K562 (cell line): ENCODE measurements around the gene PIF1. TPM values are rescaled to one million over a fixed set of nuclear protein-coding genes. Genes with fewer than 3 reads are reported as not detected.

Source experiments
- ATAC-seq: fragments of 200-7000 bp; cut with Tn5 transposase; 3 replicates; pipeline ENCODE4 v1.9.1; 2020; ENCODE audit warnings: moderate library complexity
- BruUV-seq: library from RNA; stranded (reverse); fragments of 400-500 nt; replicated peaks from 2 replicates; lab custom pipeline; 2021; lab: Mats Ljungman, UMichigan
- CTCF ChIA-PET: fragments of 300-600 bp; formaldehyde crosslinking; extraction: SDS; loops from one replicate; lab custom pipeline; 2021; ENCODE audit warnings: low intra/inter-chr PET ratio; lab: Yijun Ruan, JAX
- POLR2A ChIA-PET: fragments of 300-600, 350-650 bp; sonication (Branson Sonifier 250); formaldehyde crosslinking; extraction: SDS; loops from one replicate; lab custom pipeline; 2021; ENCODE audit warnings: antibody characterized with exemption, inconsistent platforms; lab: Yijun Ruan, JAX
- DNase-seq, 4 experiments: peaks; one replicate each; pipeline versions ENCODE4 v3.0.0 to v3.0.0-alpha.2; 2011 to 2018; ENCODE audit warnings: low spot score in 3 of 4, mixed read lengths in 3 of 4; ENCODE audit errors: extremely low read depth in 1 of 4
- FAIRE-seq: peaks from 2 replicates; lab custom pipeline; 2011; peaks lifted over from hg19 to GRCh38; lab: Jason Lieb, UNC
- H2AFZ ChIP-seq: 2 replicates; pipeline ENCODE4 v1.6.0; 2011; ENCODE audit warnings: low read depth, low read length, control low read depth, inconsistent platforms
- H3K27ac ChIP-seq: fragments of 200-600 bp; 3 replicates; pipeline ENCODE4 v1.8.0; 2011; ENCODE audit warnings: low read depth, mild to moderate bottlenecking, control low read depth, inconsistent platforms, low read length, moderate library complexity, mixed read lengths; ENCODE audit errors: extremely low read depth
- H3K27me3 ChIP-seq, 2 experiments: fragments of 300-600 bp in 1 of 2; 2 replicates in 1 of 2; 3 replicates in 1 of 2; pipeline versions ENCODE4 v1.6.0 to v1.8.0; 2011; ENCODE audit warnings: inconsistent platforms in 2 of 2, low read length in 2 of 2, mild to moderate bottlenecking in 1 of 2, mixed read lengths in 1 of 2, moderate library complexity in 1 of 2; ENCODE audit not compliant: control insufficient read depth in 2 of 2, insufficient read depth in 2 of 2
- H3K36me3 ChIP-seq: fragments of 300-600 bp; 3 replicates; pipeline ENCODE4 v1.8.0; 2011; ENCODE audit warnings: mild to moderate bottlenecking, low read length, inconsistent platforms; ENCODE audit not compliant: control insufficient read depth, insufficient read depth
- H3K4me1 ChIP-seq, 2 experiments: fragments of 200-600 bp in 1 of 2; replicated peaks in 1 of 2; 2 replicates in 1 of 2; 3 replicates in 1 of 2; pipeline versions ENCODE4 v1.5.1 to v1.8.0; 2011; ENCODE audit warnings: inconsistent platforms in 2 of 2, low read length in 2 of 2, mild to moderate bottlenecking in 1 of 2, mixed read lengths in 1 of 2, moderate library complexity in 1 of 2; ENCODE audit not compliant: control insufficient read depth in 2 of 2, insufficient read depth in 2 of 2
- H3K4me2 ChIP-seq: 2 replicates; pipeline ENCODE4 v1.6.1; 2011; ENCODE audit warnings: low read length, control low read depth, inconsistent platforms, mixed read lengths; ENCODE audit not compliant: insufficient read depth
- H3K4me3 ChIP-seq: fragments of 200-600 bp; sonication (generic), shearing (Covaris generic); 2 replicates; pipeline ENCODE4 v1.5.1; 2016; ENCODE audit warnings: control low read depth, inconsistent platforms
- H3K79me2 ChIP-seq: fragments of 200-600 bp; 3 replicates; pipeline ENCODE4 v1.8.0; 2011; ENCODE audit warnings: low read length, inconsistent platforms; ENCODE audit not compliant: control insufficient read depth, insufficient read depth
- H3K9ac ChIP-seq, 2 experiments: 2 replicates each; pipeline versions ENCODE4 v1.6.0 to v1.6.1; 2011; ENCODE audit warnings: low read depth in 2 of 2, low read length in 2 of 2, control low read depth in 1 of 2, inconsistent platforms in 1 of 2, mild to moderate bottlenecking in 1 of 2, mixed read lengths in 1 of 2; ENCODE audit not compliant: insufficient read depth in 1 of 2
- H3K9me1 ChIP-seq: one replicate; pipeline ENCODE4 v1.6.0; 2011; ENCODE audit warnings: inconsistent platforms, mild to moderate bottlenecking, low read length, moderate library complexity; ENCODE audit not compliant: control insufficient read depth, insufficient read depth
- H3K9me3 ChIP-seq: replicated peaks from 2 replicates; pipeline ENCODE4 v1.5.1; 2011; ENCODE audit warnings: low read depth, low read length, inconsistent platforms; ENCODE audit not compliant: control insufficient read depth, insufficient read depth
- H4K20me1 ChIP-seq: replicated peaks from 2 replicates; pipeline ENCODE4 v1.6.1; 2011; ENCODE audit warnings: low read length, inconsistent platforms, mixed read lengths; ENCODE audit not compliant: control insufficient read depth, insufficient read depth
- CTBP1 ChIP-seq: fragments of 450-650 bp; IDR thresholded peaks from 2 replicates; pipeline ENCODE4 v1.6.1; 2016; ENCODE audit warnings: borderline replicate concordance
- FOXJ2 ChIP-seq: fragments of 200-800 bp; sonication (Bioruptor generic); IDR thresholded peaks from 2 replicates; pipeline ENCODE4 v1.6.1; 2016; ENCODE audit warnings: missing genetic modification characterization, missing compliant biosample characterization
- HNRNPL ChIP-seq: fragments of 200-400 bp; formaldehyde crosslinking; IDR thresholded peaks from 2 replicates; pipeline ENCODE4 v1.6.1; 2017; ENCODE audit warnings: low read depth, mild to moderate bottlenecking, low read length
- HNRNPUL1 ChIP-seq: fragments of 200-400 bp; formaldehyde crosslinking; IDR thresholded peaks from 2 replicates; pipeline ENCODE4 v1.6.1; 2017; ENCODE audit warnings: low read length
- MAZ ChIP-seq, 2 experiments: fragments of 450-650 bp in 1 of 2; sonication (generic) in 1 of 2; formaldehyde crosslinking; IDR thresholded peaks in 1 of 2; conservative IDR thresholded peaks in 1 of 2; 2 replicates each; pipeline versions ENCODE4 v1.4.0 to v1.5.0; 2020; ENCODE audit warnings: mild to moderate bottlenecking in 1 of 2, missing genetic modification reagents in 1 of 2
- NEUROD1 ChIP-seq: fragments of 150-350 bp; IDR thresholded peaks from 2 replicates; pipeline ENCODE4 v1.6.1; 2014; ENCODE audit warnings: borderline replicate concordance, low read length, low read depth; ENCODE audit not compliant: partially characterized antibody
- NFIX ChIP-seq: fragments of 250-450 bp; sonication (Bioruptor Pico); IDR thresholded peaks from 2 replicates; pipeline ENCODE4 v1.4.0; 2020; ENCODE audit warnings: low read depth, mild to moderate bottlenecking, moderate library complexity
- NRF1 ChIP-seq, 2 experiments: fragments of 450-650 bp; IDR thresholded peaks in 1 of 2; conservative IDR thresholded peaks in 1 of 2; 2 replicates each; pipeline ENCODE4 v1.6.1; 2014; ENCODE audit warnings: mild to moderate bottlenecking in 2 of 2
- PKNOX1 ChIP-seq: fragments of 450-650 bp; IDR thresholded peaks from 2 replicates; pipeline ENCODE4 v1.6.1; 2016
- RNF219 ChIP-seq: fragments of 250-450 bp; sonication (Bioruptor Pico); IDR thresholded peaks from 2 replicates; pipeline ENCODE4 v1.5.0; 2022; ENCODE audit warnings: mild to moderate bottlenecking
- RUNX1 ChIP-seq: sonication (generic); IDR thresholded peaks from 2 replicates; pipeline ENCODE4 v1.6.1; 2016; ENCODE audit warnings: antibody characterized with exemption, low read depth
- SOX6 ChIP-seq: fragments of 450-650 bp; IDR thresholded peaks from 2 replicates; pipeline ENCODE4 v1.6.1; 2014; ENCODE audit warnings: mild to moderate bottlenecking
- TRIM24 ChIP-seq, 2 experiments: fragments of 450-650 bp; IDR thresholded peaks; 2 replicates each; pipeline ENCODE4 v1.6.1; 2016
- XRCC5 ChIP-seq: fragments of 200-400 bp; formaldehyde crosslinking; IDR thresholded peaks from 2 replicates; pipeline ENCODE4 v1.6.1; 2017; ENCODE audit warnings: low read depth, mild to moderate bottlenecking, low read length
- ZBTB5 ChIP-seq: fragments of 450-650 bp; IDR thresholded peaks from 2 replicates; pipeline ENCODE4 v1.6.1; 2017; ENCODE audit warnings: antibody characterized with exemption
- ZNF41 ChIP-seq: fragments of 250-450 bp; sonication (Bioruptor Pico); conservative IDR thresholded peaks from 2 replicates; pipeline ENCODE4 v1.4.0; 2020; ENCODE audit warnings: mild to moderate bottlenecking
- WGBS: fragments of 100-300 bp; shearing (Covaris generic); methylation state at CpG from one replicate; pipeline ENCODE4 v1.1.6; 2016; ENCODE audit warnings: low coverage, mixed read lengths; ENCODE audit not compliant: insufficient coverage; ENCODE audit errors: missing lambda C conversion rate; 5-methylcytosine and 5-hydroxymethylcytosine counted together
- in situ Hi-C: fragments of 300-500 bp; cut with MboI; formaldehyde crosslinking; loops from 4 replicates; pipeline ENCODE4 v1.15.0; 2018; ENCODE audit warnings: inconsistent platforms, mixed read lengths
- intact Hi-C: fragments of 100-400 bp; cut with micrococcal nuclease; formaldehyde crosslinking; loops from 2 replicates; pipeline ENCODE4 v1.14.2; 2022
- polyA plus RNA-seq, 8 experiments: library from polyadenylated mRNA; depleted of rRNA in 4 of 8; stranded (reverse) in 5 of 8; unstranded in 3 of 8; fragments of >200 nt; fragmentation: Nextera tagmentation in 2 of 8; fragmentation: Illumina TruSeq in 1 of 8; extraction: Ambion mirVana in 2 of 8; extraction: Trizol in 1 of 8; gene quantifications; 2 replicates each; pipeline versions ENCODE4 v1.2.1 to v1.2.3, GENCODE V29; 2011 to 2014; ENCODE audit warnings: inconsistent platforms in 1 of 8, missing spikeins in 1 of 8
- total RNA-seq, 7 experiments: library from RNA; depleted of rRNA in 6 of 7; stranded (reverse); fragments of >200 nt in 6 of 7; fragmentation: Illumina TruSeq in 2 of 7; extraction: Trizol in 2 of 7; gene quantifications; 2 replicates each; pipeline versions ENCODE4 v1.2.1 to v1.2.3, GENCODE V29; 2011 to 2021; ENCODE audit warnings: low replicate concordance in 1 of 7
- TF ChIP-seq, protein P1 (sequence below): sonication (generic); formaldehyde crosslinking; IDR thresholded peaks from 2 replicates; pipeline ENCODE4 v1.8.0; 2022; ENCODE audit warnings: mild to moderate bottlenecking, missing genetic modification reagents

PIF1 gene
- total and polyA plus RNA-seq, 9 of the 15 experiments (the other 6 are each of a cell fraction or from before 2014, with no cell fraction given), result 1.1 to 37.9 (median 11.5) TPM

GRCh38 chr15:64813075-64813474 is 12.4 kb downstream of the PIF1 start:
- FAIRE-seq, result peak; percentile 35
- CTCF ChIA-PET, result no interaction called here
- no peak for TF ChIP-seq XRCC5
- TF ChIP-seq PKNOX1, result no peak
- TF ChIP-seq ZBTB5, result no peak
- no peak for TF ChIP-seq FOXJ2 (tag)
- peak; percentile 75; the same call in 1 of the 2 replicates for TF ChIP-seq CTBP1
- TF ChIP-seq TRIM24 (IDR thresholded peaks at IDR 0.05), result no peak
- no peak for TF ChIP-seq RUNX1
- TF ChIP-seq, protein P1, sequence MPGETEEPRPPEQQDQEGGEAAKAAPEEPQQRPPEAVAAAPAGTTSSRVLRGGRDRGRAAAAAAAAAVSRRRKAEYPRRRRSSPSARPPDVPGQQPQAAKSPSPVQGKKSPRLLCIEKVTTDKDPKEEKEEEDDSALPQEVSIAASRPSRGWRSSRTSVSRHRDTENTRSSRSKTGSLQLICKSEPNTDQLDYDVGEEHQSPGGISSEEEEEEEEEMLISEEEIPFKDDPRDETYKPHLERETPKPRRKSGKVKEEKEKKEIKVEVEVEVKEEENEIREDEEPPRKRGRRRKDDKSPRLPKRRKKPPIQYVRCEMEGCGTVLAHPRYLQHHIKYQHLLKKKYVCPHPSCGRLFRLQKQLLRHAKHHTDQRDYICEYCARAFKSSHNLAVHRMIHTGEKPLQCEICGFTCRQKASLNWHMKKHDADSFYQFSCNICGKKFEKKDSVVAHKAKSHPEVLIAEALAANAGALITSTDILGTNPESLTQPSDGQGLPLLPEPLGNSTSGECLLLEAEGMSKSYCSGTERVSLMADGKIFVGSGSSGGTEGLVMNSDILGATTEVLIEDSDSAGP (CRISPR knock-in tag), result no peak
- no peak for TF ChIP-seq NEUROD1
- no peak for TF ChIP-seq MAZ (CRISPR knock-in tag; conservative IDR thresholded peaks at IDR 0.05 in 1 of 2, IDR thresholded peaks at IDR 0.05 in 1 of 2)
- no peak for TF ChIP-seq HNRNPL
- TF ChIP-seq NRF1 (conservative IDR thresholded peaks at IDR 0.05 in 1 of 2, IDR thresholded peaks at IDR 0.05 in 1 of 2), result no peak
- no peak for TF ChIP-seq RNF219 (CRISPR knock-in tag)
- no peak for TF ChIP-seq ZNF41 (CRISPR knock-in tag)
- TF ChIP-seq HNRNPUL1, result no peak
- peak; percentile 63 for TF ChIP-seq NFIX
- no peak for TF ChIP-seq SOX6

More at GRCh38 chr15:64813075-64813474, 12.4 kb downstream of the PIF1 start:
- Histone ChIP-seq H4K20me1 (no peaks in the 10 kb centered on the region), H3K36me3 (peaks cover 7% of the 10 kb centered on the region; the same call in 1 of the 3 replicates), H3K4me2 (no peak overlapping the region), H3K79me2 (no peaks in the 10 kb centered on the region), H3K27me3 (peaks cover 2 to 7% of the 10 kb centered on the region in 2 experiments; a peak in 2 of 5 replicates), H3K9ac (peak overlapping the region in 1 of 2 experiments; percentile 55; a peak in 1 of 4 replicates), H3K4me1 (peaks cover 13% of the 10 kb centered on the region in 2 experiments), H2AFZ (no peak overlapping the region), H3K4me3 (no peak overlapping the region), H3K9me3 (no peaks in the 10 kb centered on the region), H3K9me1 (peaks cover 4% of the 10 kb centered on the region), H3K27ac (no peak overlapping the region)
- POLR2A ChIA-PET, result interaction anchor here (0.6 to 1.3 kb wide), 2 partner anchors 11 to 118 kb away, joined by 3 to 7 read pairs; no protein-coding TSS in a partner anchor
- 4% methylated on average over 6 of the region's 6 CpGs for whole genome bisulfite sequencing
- DNase-seq (peak in 1 of 4 experiments; percentile 67), ATAC-seq (peak; percentile 63)
- intact Hi-C loops, result loop anchor here (10.0 kb wide), 1 partner anchor 92 kb away; no protein-coding TSS in a partner anchor
- in situ Hi-C loops, result loop anchor here (5.0 kb wide), 1 partner anchor 81 kb away; no protein-coding TSS in a partner anchor
- no TSS peak for BruUV-seq
